Hematopoietic multipotent progenitor cell treated with erythropoietin and hydrocortisone succinate and interleukin-3 and kit ligand, for 4 days (in vitro differentiated cells): ENCODE measurements around the gene SH3TC1.

Experiments
- DNase-seq: peaks from one replicate; pipeline ENCODE4 v3.0.0-alpha.2; 2015

The SH3TC1 gene

GRCh38 chr4:8198906-8199593 is at the start of gene SH3TC1:
Gene SH3TC1 (plus strand): TSS chr4:8199290. CDS start chr4:8205195, 5,905 bp downstream.
- DNase-seq, result peak; percentile 92

GRCh38 chr4:8149664-8150063 is 49.4 kb upstream of the SH3TC1 start:
- no peak for DNase-seq

GRCh38 chr4:8150152-8151090 is 48.7 kb upstream of the SH3TC1 start:
- no peak for DNase-seq

GRCh38 chr4:8151165-8151650 is 47.9 kb upstream of the SH3TC1 start:
- DNase-seq, result no peak

GRCh38 chr4:8152090-8152864 is 46.8 kb upstream of the SH3TC1 start:
- no peak for DNase-seq

GRCh38 chr4:8152865-8153257 is 46.2 kb upstream of the SH3TC1 start:
- no peak for DNase-seq

GRCh38 chr4:8153441-8153840 is 45.6 kb upstream of the SH3TC1 start:
- no peak for DNase-seq

- DNase-seq, result no peak
Measured at GRCh38 chr4:8155048-8155447, 44.0 kb upstream of the SH3TC1 start.

GRCh38 chr4:8155660-8156421 is 43.2 kb upstream of the SH3TC1 start:
- DNase-seq, result no peak

GRCh38 chr4:8156617-8157016 is 42.5 kb upstream of the SH3TC1 start:
- no peak for DNase-seq

- DNase-seq, result peak; percentile 7
Measured at GRCh38 chr4:8157496-8157895, 41.6 kb upstream of the SH3TC1 start.

- DNase-seq, result no peak
Measured at GRCh38 chr4:8157944-8158709, 41.0 kb upstream of the SH3TC1 start.

GRCh38 chr4:8158710-8159536 is 40.2 kb upstream of the SH3TC1 start, which contains the start of gene ABLIM2:
Gene ABLIM2 (minus strand): TSS chr4:8158813. CDS start chr4:8158689, 124 bp downstream.
- peak; percentile 98 for DNase-seq

GRCh38 chr4:8159537-8160232 is 39.4 kb upstream of the SH3TC1 start:
- no peak for DNase-seq

- DNase-seq, result no peak
Measured at GRCh38 chr4:8160233-8160560, 38.9 kb upstream of the SH3TC1 start.

GRCh38 chr4:8160572-8160971 is 38.5 kb upstream of the SH3TC1 start:
- no peak for DNase-seq

GRCh38 chr4:8162625-8163024 is 36.5 kb upstream of the SH3TC1 start:
- no peak for DNase-seq

- no peak for DNase-seq
Measured at GRCh38 chr4:8163026-8163425, 36.1 kb upstream of the SH3TC1 start.

- DNase-seq, result no peak
Measured at GRCh38 chr4:8163436-8164193, 35.5 kb upstream of the SH3TC1 start.
